HG03103 (cell line): ENCODE data around the gene TPD52L1.

Source experiments
- ATAC-seq: cut with Tn5 transposase; IDR thresholded peaks from one replicate; pipeline ENCODE4 v1.9.1; 2021; ENCODE audit warnings: low read depth; ENCODE audit not compliant: unreplicated experiment

TPD52L1 gene

GRCh38 chr6:125299257-125299656 lies 145.7 kb downstream of the TPD52L1 start:
- no peak for ATAC-seq

- no peak for ATAC-seq
These were observed 147.4 kb downstream of the TPD52L1 start for GRCh38 chr6:125300992-125301434.

DNA sequence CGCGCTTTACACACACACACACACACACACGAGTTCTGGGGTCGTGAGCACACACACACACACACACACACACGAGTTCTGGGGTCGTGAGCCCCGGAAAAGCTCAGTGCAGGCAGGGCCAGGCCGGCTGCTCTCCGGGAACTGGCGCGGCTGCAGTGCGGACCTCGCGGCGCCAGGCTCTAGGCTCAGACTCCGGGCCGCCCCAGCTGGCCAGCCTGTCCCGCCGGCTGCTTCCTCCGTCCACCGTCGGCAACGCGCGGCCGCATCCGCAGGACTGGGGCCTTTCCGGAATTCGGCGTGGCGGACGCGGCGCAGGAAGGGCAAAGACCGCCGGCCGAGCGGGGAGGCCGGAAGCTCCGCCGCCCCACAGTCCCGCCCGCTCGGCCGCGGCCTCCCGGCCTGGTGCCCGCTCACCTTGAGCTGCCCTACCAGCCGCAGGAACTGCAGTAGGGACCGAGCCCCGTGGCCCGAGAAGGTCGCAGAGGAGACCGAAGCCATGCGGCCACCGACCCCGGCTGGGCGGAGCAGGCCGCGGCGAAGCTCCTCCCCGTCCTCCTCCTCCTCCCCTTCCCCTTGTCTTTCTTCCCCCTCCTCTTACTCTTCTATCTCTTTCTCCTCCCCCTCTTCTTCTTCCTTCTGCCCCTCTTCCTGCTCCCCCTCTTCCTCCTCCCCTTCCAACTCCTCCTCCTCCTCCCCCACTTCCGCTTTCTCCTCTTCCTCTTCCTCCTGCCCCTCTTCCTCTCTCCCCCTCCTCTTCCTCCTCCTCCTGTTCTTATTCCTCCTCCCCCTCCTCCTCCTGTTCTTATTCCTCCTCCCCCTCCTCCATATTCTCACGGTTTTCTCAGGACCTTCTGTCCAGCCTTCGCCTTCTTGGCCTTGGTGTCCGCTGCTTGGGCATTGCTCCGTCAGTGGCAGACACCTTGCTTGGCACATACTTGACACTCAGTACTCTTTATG lies 148.1 kb downstream of the TPD52L1 start, which contains the start of gene HDDC2:
TSS of gene HDDC2 (minus strand) at position 533 of the 957 bp plus-strand sequence. CDS start at position 498, 35 bp downstream.
- ATAC-seq: peak; percentile 79

- no peak for ATAC-seq
These were observed 149.4 kb downstream of the TPD52L1 start for GRCh38 chr6:125302840-125303511.

DNA sequence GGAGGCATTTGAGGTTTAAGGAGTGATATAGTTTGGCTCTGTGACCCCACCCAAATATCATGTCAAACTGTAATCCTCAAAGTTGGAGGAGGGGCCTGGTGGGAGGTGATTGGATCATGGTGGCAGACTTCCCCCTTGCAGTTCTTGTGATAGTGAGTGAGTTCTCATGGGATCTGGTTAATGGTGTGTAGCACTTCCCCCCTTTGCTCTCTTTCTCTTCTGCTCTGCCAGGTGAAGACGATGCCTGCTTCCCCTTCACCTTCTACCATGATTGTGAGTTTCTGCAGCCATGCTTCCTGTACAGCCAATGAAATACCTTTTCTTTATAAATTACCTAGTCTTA lies 149.9 kb downstream of the TPD52L1 start:
- ATAC-seq: no peak

DNA sequence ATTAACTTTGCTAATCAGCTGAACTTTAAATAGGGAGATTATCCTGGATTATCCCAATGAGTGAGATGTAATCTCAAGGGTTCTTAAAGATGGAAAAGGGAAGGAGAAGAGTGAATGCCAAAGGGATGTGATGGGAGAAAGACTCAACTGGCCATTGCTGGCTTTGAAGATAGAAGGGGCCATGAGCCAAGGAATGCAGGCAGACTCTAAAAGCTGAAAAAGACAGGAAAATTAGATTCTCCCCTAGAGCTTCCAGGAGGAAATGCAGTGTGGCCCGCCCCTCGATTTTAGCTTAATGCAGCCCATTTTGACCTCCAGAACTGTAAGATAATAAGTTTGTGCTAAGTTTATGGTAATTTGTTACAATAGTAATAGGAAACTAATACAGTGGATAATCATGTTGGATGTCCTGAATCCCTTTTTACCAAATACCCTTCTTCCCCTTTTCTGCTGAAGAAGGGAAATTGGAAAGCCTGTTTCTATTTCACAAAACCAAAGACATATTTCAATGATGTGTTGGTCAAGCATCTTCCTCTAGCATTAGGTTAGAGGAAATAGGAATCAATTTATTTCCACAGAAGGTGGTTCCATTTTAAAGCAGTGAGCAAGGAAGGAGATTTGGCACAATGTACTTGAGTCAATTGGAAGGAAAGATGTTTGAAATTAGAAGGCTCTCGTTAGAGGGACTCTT lies 151.5 kb downstream of the TPD52L1 start:
- no peak for ATAC-seq

DNA sequence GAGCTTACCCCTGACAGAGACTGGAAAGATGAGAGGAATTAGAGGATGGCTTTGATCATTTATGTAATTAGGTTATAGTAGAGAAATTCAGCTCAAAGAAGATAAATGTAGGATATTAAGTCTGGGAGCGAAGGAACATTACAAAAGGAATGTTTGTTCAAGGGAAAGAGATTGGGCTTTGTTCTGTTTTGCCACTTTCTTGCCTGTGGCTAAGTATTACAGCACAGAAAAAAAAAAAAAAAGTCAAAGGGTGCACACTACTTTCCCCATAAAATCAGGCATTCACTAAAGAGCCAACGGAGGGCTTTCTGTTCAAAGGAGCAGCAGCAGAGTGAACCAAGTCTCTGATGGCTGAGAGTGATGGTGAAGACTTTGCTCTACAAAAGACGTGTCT lies 153.2 kb downstream of the TPD52L1 start:
- no peak for ATAC-seq

DNA sequence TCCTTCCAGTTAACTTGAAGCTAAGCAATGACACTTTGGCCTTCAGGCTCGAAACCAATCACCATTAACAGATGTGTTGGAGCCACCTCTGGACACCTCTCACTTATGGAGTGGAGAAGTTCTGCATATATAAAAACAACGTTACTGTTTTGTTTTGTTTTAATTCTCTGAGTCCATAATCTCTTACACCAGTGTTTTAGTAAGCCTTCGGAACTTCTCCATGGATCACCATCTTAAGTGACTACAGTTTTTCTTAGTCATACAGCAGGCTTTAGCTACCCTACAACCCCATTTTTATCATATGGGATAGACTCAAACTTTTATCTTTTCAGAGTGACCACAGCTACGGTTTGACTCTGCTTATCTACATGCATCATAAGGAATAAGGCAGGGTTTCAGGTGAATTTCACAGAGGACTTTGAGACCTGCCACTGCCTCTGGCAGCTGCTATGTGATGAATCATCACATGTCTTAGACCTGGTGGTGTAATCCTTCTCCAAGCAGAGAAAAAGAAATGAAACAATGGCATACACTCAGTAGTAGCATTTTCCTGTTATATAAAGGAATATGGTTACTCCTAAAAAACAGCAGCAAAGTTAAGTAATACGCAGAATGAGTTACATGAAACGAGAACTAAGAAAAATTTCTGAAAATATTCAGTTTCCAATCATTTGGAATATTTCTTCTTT lies 153.7 kb downstream of the TPD52L1 start:
- no peak for ATAC-seq

- no peak for ATAC-seq
These were observed 154.5 kb downstream of the TPD52L1 start for GRCh38 chr6:125307964-125308615.

DNA sequence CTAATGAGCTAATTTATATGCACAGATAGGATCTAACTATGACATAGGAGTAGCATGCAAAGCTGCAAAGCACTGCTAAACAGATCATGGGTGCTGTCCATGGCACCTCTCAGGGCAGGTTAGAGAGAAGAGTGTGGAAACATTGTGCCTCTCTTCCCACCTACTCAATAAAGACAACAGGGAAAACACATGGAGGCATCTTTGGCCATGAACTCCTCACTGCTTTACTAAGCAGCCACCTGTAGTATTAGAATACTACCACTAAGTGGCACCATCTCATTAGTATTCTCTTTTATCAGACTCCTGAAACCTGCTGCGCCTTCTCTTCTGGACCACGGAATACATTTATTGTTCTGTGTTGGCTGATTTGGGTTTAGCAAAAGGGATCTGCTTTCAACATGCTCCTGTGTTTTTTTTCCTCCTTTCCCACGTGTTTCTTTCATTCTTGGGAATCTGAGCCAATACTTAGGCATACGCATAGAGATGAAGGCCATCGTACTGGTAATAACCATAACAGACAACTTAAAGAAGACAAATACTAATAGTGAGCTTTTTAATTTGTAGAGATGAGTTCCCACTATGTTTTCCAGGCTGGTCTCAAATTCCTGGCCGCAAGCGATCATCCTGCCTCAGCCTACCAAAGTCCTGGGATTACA lies 157.5 kb downstream of the TPD52L1 start:
- ATAC-seq: peak; percentile 75

GRCh38 chr6:125312478-125312877 lies 158.9 kb downstream of the TPD52L1 start:
- no peak for ATAC-seq

GRCh38 chr6:125312950-125313349 lies 159.4 kb downstream of the TPD52L1 start:
- ATAC-seq: no peak
